Measurements from ENCODE around the gene NEUROD6. TPM values are rescaled to one million over a fixed set of nuclear protein-coding genes. Genes with fewer than 3 reads are reported as not detected.

NEUROD6 gene
- total and polyA plus RNA-seq, 4 donors, result not detected

DNA sequence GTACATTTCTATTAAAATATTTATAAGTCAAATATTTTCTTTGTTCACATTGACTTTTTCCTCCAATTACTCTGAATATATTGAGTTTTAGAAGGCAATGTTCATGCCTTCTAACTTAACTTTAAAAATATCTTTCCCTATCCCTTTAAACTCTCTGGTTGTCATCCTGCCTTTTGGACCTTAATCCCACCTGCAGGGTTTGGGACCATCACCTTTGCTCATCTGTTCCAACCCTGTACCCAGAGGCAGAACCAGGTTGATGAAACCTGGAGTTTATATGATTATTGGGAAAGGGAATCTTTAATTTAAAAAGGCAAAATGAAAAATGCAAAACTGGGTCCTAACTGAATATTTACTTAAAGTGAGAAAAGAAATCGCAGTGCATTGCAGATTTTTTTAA is 24.8 kb downstream of the NEUROD6 start:
- Histone ChIP-seq H3K9me3 (ENCODE audit: control insufficient read depth in 4 of 4, low read length in 3 of 4) (no peaks in the 10 kb centered on the region), H3K27ac (ENCODE audit: low read depth in 1 of 2, low read length in 2 of 2) (no peak overlapping the region), H3K27me3 (ENCODE audit: control insufficient read depth in 4 of 4, insufficient read depth in 4 of 4, low read length in 3 of 4) (no peaks in the 10 kb centered on the region), H3K4me3 (ENCODE audit: low read depth in 1 of 3, low read length in 3 of 3) (no peak overlapping the region), H3K9ac (ENCODE audit: low read depth in 1 of 2, low read length in 2 of 2) (no peak overlapping the region), H3K36me3 (ENCODE audit: control insufficient read depth in 4 of 4, insufficient read depth in 3 of 4, low read depth in 1 of 4, low read length in 3 of 4) (no peaks in the 10 kb centered on the region), H3K4me1 (ENCODE audit: control insufficient read depth in 4 of 4, insufficient read depth in 4 of 4, low read length in 3 of 4) (peaks cover 0 to 11% (median under 1%) of the 10 kb centered on the region in 4 donors)
- DNase-seq (ENCODE audit: low spot score), result no peak
- WGBS, result 30% methylated on average over 1 of the region's 1 CpG
- peak in 1 of 2 donors; percentile 10 for TF ChIP-seq RXRA (IDR thresholded peaks at IDR 0.05)
- TF ChIP-seq JUND (IDR thresholded peaks at IDR 0.05), result no peak
- TF ChIP-seq HNF4A (conservative IDR thresholded peaks at IDR 0.05), result peak; percentile 62 to 83
- TF ChIP-seq SP1 (IDR thresholded peaks at IDR 0.05), result peak; percentile 37
- TF ChIP-seq HNF4G (IDR thresholded peaks at IDR 0.05), result peak; percentile 36

DNA sequence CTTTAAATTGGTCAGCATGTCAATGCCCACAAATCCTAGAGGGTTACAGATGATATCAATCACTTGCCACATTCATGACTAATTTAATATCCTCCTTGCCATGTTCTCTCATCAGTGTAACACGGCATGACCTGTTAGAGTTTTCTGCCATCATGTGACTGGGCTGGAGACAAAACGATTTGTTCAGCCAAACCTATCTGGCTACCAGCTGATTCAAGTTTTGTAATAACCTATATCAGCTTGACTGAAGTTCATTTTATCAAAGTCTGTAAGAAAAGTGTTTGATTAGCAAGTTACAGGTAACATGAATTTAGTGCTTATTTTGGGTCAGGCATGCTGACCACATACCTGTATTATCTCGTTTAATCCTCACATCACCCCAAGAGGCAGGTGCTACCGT is 25.7 kb downstream of the NEUROD6 start:
- no peak overlapping the region for H3K9ac ChIP-seq (ENCODE audit: low read depth in 1 of 2, low read length in 2 of 2)
- no peaks in the 10 kb centered on the region for H3K9me3 ChIP-seq (ENCODE audit: control insufficient read depth in 4 of 4, low read length in 3 of 4)
- H3K36me3 ChIP-seq (ENCODE audit: control insufficient read depth in 4 of 4, insufficient read depth in 3 of 4, low read depth in 1 of 4, low read length in 3 of 4), result no peaks in the 10 kb centered on the region
- no peaks in the 10 kb centered on the region for H3K27me3 ChIP-seq (ENCODE audit: control insufficient read depth in 4 of 4, insufficient read depth in 4 of 4, low read length in 3 of 4)
- peak overlapping the region in 1 of 2 donors; percentile 18 for H3K27ac ChIP-seq (ENCODE audit: low read depth in 1 of 2, low read length in 2 of 2)
- no peak for TF ChIP-seq FOXA1 (IDR thresholded peaks at IDR 0.05)
- no peak for TF ChIP-seq FOXA2 (IDR thresholded peaks at IDR 0.05)
- peak; percentile 70 to 84 for TF ChIP-seq HNF4A (conservative IDR thresholded peaks at IDR 0.05)
- TF ChIP-seq, protein P1, sequence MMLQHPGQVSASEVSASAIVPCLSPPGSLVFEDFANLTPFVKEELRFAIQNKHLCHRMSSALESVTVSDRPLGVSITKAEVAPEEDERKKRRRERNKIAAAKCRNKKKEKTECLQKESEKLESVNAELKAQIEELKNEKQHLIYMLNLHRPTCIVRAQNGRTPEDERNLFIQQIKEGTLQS (IDR thresholded peaks at IDR 0.05), result no peak
- TF ChIP-seq, protein P2, sequence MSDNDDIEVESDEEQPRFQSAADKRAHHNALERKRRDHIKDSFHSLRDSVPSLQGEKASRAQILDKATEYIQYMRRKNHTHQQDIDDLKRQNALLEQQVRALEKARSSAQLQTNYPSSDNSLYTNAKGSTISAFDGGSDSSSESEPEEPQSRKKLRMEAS (IDR thresholded peaks at IDR 0.05), result no peak
- TF ChIP-seq EGR1 (IDR thresholded peaks at IDR 0.05; ENCODE audit: low read depth in 2 of 2), result no peak
- peak; percentile 57 for TF ChIP-seq HNF4G (IDR thresholded peaks at IDR 0.05)
- TF ChIP-seq RXRA (IDR thresholded peaks at IDR 0.05), result peak; percentile 53 to 60
- no peak for TF ChIP-seq GABPA (IDR thresholded peaks at IDR 0.05 in 1 of 2, conservative IDR thresholded peaks at IDR 0.05 in 1 of 2)
- TF ChIP-seq, protein P3, sequence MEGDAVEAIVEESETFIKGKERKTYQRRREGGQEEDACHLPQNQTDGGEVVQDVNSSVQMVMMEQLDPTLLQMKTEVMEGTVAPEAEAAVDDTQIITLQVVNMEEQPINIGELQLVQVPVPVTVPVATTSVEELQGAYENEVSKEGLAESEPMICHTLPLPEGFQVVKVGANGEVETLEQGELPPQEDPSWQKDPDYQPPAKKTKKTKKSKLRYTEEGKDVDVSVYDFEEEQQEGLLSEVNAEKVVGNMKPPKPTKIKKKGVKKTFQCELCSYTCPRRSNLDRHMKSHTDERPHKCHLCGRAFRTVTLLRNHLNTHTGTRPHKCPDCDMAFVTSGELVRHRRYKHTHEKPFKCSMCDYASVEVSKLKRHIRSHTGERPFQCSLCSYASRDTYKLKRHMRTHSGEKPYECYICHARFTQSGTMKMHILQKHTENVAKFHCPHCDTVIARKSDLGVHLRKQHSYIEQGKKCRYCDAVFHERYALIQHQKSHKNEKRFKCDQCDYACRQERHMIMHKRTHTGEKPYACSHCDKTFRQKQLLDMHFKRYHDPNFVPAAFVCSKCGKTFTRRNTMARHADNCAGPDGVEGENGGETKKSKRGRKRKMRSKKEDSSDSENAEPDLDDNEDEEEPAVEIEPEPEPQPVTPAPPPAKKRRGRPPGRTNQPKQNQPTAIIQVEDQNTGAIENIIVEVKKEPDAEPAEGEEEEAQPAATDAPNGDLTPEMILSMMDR (IDR thresholded peaks at IDR 0.05; ENCODE audit: low read depth, low read length, missing input control), result no peak
- peak in 1 of 2 donors; percentile 24 for TF ChIP-seq RAD21 (IDR thresholded peaks at IDR 0.05)
- peak; percentile 87 for TF ChIP-seq SP1 (IDR thresholded peaks at IDR 0.05)
- TF ChIP-seq YY1 (IDR thresholded peaks at IDR 0.05), result no peak
- H3K4me3 ChIP-seq (ENCODE audit: low read depth in 1 of 3, low read length in 3 of 3), result no peak overlapping the region
- no peak for DNase-seq (ENCODE audit: low spot score)
- H3K4me1 ChIP-seq (ENCODE audit: control insufficient read depth in 4 of 4, insufficient read depth in 4 of 4, low read length in 3 of 4), result peaks cover 0 to 11% (median under 1%) of the 10 kb centered on the region in 4 donors
- 47% methylated on average over 4 of the region's 4 CpGs for WGBS

DNA sequence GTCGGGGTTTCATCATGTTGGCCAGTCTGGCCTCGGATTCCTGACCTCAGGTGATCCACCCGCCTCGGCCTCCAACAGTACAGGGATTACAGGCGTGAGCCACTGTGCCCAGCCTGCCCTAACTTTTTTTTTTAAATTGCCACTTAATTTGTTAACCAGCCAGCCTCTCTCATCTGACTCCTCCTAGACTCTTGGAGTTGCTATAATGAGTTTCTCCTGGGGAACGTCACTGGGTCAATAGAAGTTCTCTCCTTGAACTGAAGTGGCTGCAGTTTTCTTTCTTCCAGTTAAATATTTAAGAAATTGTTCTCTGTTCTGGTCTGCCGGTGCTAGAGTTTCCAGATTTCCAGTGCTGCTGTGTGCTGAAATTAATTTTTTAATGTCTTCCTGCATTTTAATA is 27.6 kb downstream of the NEUROD6 start:
- Histone ChIP-seq H3K27ac (ENCODE audit: low read depth in 1 of 2, low read length in 2 of 2) (no peak overlapping the region), H3K9me3 (ENCODE audit: control insufficient read depth in 4 of 4, low read length in 3 of 4) (no peaks in the 10 kb centered on the region), H3K9ac (ENCODE audit: low read depth in 1 of 2, low read length in 2 of 2) (no peak overlapping the region), H3K4me1 (ENCODE audit: control insufficient read depth in 4 of 4, insufficient read depth in 4 of 4, low read length in 3 of 4) (peaks cover 0 to 7% (median under 1%) of the 10 kb centered on the region in 4 donors), H3K27me3 (ENCODE audit: control insufficient read depth in 4 of 4, insufficient read depth in 4 of 4, low read length in 3 of 4) (no peaks in the 10 kb centered on the region), H3K4me3 (ENCODE audit: low read depth in 1 of 3, low read length in 3 of 3) (no peak overlapping the region), H3K36me3 (ENCODE audit: control insufficient read depth in 4 of 4, insufficient read depth in 3 of 4, low read depth in 1 of 4, low read length in 3 of 4) (no peaks in the 10 kb centered on the region)
- 80% methylated on average over 7 of the region's 7 CpGs for WGBS
- no peak for DNase-seq (ENCODE audit: low spot score)
- no peak for TF ChIP-seq HNF4G (IDR thresholded peaks at IDR 0.05)
